SK-N-MC (cell line): ENCODE data around the gene RBPJL.

Source experiments
- EZH2 ChIP-seq: fragments of 200-600 bp; sonication (generic); IDR thresholded peaks from one replicate; pipeline ENCODE4 v1.6.1; 2017; ENCODE audit warnings: antibody characterized with exemption
- POLR2AphosphoS5 ChIP-seq: IDR thresholded peaks from 2 replicates; pipeline ENCODE4 v1.6.1; 2012; ENCODE audit warnings: mild to moderate bottlenecking, low read depth, low read length, borderline replicate concordance

DNA sequence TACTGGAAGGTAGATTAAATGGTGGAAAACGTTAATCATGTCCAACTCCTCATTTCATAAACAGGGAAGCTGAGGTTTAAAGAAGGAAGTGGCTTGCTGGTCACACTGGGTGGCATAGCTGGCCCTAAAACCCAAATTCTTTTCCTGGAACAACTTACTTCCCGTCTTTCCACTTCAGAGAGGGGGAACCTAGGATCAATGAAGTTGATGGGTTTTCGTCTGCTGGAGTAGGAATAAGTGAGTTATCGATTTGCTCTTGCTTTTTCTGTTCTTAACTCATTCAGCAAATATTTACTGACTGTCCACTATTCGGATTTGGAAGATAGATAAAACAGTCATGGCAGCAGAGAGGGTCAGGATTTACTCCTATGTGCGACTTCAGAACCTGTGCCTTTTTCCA lies 55.2 kb downstream of the RBPJL start:
- TF ChIP-seq EZH2, result no peak
- TF ChIP-seq POLR2AphosphoS5, result no peak
